Stimulated activated CD4-positive, alpha-beta T cell treated with anti-CD3 and anti-CD28 coated beads, Interleukin-4, amount 100 ng/mL, for 48 hours (primary cell): ENCODE results near the gene MAP3K21.

ENCODE experiments used
- DNase-seq, 2 donors: peaks; one replicate each; pipeline ENCODE4 v3.0.0-alpha.2; 2020; ENCODE audit warnings: low read depth in 2 of 2

Gene MAP3K21

DNA sequence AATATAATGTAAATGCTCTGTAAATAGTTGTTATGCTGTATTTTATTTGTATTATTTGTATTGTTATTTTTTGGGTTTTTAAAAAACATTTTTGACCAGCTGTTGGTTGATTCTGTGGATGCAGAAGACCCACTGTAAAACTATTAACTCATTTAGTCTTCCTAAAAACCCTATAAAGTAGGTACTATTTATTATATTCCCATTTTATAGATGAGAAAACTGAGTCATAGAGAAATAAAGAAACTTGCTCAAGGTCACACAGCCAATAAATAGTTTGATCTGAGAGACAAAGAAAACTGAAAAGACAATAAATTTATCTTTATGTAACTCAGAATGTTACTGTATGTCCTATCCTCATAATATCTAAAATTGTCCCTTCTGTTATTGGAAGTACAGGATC is 1.2 kb upstream of the MAP3K21 start:
- no peak for DNase-seq

DNA sequence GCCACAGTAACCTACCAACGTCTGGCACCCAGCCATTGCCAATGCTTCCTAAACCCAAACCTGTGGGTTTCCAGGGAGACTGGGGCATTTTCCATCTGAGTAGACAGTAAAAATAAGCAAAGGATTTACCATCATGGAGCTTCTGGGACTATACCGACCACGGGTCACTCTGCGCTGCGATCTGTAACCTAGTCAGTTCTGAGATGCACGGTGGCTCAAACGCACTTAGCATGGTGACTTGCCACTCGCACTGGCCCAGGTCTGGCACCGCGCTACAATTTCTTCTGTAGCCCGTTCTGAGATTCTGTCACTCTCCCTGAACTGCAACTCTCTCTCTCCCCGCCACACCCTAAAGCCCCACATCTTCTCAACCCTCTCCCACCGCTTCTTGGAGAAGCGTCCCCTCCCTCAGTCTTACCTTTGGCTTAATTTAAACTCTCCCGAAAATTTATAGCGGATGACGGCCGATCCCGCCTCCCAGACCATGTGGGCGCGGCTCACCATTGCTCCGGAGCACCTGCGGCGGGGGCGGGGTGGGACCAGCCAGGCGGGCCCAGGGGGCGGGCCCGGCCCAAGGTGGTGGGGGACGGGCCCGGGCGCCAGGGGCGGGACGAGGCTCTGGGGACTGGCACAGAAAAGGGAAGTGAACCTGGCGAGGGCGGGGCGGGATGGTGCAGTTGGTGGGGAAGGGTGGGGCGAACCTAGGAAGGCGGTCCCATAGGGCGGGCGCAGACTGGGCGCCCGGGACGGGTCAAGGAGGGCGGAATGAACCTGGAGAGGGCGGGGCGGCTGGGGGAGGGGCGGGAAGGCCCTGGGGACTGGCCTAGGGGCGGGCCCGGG is 493 bp upstream of the MAP3K21 start:
- peak; percentile 78 to 86 for DNase-seq

DNA sequence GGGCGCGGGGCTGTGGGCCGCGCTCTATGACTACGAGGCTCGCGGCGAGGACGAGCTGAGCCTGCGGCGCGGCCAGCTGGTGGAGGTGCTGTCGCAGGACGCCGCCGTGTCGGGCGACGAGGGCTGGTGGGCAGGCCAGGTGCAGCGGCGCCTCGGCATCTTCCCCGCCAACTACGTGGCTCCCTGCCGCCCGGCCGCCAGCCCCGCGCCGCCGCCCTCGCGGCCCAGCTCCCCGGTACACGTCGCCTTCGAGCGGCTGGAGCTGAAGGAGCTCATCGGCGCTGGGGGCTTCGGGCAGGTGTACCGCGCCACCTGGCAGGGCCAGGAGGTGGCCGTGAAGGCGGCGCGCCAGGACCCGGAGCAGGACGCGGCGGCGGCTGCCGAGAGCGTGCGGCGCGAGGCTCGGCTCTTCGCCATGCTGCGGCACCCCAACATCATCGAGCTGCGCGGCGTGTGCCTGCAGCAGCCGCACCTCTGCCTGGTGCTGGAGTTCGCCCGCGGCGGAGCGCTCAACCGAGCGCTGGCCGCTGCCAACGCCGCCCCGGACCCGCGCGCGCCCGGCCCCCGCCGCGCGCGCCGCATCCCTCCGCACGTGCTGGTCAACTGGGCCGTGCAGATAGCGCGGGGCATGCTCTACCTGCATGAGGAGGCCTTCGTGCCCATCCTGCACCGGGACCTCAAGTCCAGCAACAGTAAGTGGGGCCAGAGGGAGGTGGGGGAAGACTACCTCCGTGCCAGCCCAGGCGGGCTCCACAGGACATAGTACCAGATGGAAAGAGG is 808 bp downstream of the MAP3K21 start:
- peak; percentile 7 to 9 for DNase-seq

DNA sequence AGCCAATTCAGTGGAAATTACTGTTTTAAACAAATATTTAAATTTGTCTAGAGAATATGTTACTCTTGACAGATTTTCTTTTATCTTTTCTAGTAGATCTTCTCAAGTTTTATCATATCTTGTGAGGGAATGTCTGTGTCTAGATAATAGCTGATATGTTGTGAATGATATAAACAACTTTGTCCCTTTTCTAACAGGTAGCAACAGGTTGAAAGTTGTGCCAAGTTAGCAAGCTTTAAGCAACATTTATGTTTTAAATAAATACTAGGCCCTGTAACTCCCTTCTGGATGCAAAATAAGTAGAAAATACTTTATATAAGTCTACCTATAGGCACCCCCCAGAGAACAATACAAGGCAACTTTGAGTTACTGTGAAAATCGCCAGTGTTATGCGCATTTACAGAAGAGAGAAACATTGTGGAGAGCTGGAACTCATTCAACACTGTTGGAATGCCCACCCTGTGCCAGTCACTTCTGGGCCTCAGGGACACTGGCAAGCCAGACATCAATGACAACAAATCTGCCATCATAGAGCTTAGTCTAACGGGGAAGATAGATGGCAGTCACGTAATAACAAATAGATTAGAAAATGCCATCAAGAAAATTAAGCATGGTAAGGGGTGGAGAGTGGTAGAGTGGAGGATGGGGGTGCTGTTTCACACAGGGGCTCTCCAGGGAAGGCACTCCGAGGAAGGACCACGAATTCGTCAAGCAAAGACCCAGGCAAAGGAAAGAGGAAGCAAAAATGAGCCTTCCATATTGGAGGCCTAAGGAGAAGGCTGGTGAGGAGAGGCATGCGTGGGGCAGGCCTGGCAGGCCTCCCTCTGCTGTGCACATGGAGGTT is 4.4 kb downstream of the MAP3K21 start:
- DNase-seq: no peak

DNA sequence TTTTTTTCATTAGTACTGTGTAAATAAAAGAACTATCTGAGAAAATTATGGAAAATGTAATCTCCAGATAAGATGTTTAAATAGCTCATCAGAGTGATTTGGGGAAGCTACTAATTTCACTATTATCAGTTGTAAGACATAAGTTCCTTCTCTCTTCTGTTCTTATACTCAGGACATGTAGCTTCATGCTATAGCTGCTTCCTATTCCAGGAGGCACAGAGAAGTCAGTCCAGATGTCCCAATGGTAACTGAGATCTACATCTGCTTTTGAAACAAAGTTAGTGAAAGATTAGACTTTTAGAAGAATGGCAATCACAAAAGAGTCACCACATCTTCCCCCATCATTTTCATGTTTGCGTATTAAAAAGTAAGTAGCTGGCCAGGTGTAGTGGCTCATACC is 5.6 kb downstream of the MAP3K21 start:
- no peak for DNase-seq

DNA sequence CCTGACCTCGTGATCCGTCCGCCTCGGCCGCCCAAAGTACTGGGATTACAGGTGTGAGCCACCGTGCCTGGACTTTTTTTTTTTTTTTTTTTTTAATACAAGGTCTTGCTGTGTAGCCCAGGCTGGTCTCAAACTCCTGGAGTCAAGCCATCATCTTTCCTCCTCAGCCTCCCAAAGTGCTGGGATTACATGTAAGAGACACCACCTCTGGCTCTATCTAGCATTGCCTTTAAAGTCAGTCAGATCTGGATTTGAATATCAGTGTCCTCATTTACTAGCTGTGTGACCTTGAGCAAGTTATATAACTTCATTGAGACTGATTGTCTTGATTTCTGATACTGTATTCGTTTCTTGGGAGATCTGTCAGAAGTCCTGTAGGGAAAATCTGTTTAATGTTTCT is 6.6 kb downstream of the MAP3K21 start:
- no peak for DNase-seq

DNA sequence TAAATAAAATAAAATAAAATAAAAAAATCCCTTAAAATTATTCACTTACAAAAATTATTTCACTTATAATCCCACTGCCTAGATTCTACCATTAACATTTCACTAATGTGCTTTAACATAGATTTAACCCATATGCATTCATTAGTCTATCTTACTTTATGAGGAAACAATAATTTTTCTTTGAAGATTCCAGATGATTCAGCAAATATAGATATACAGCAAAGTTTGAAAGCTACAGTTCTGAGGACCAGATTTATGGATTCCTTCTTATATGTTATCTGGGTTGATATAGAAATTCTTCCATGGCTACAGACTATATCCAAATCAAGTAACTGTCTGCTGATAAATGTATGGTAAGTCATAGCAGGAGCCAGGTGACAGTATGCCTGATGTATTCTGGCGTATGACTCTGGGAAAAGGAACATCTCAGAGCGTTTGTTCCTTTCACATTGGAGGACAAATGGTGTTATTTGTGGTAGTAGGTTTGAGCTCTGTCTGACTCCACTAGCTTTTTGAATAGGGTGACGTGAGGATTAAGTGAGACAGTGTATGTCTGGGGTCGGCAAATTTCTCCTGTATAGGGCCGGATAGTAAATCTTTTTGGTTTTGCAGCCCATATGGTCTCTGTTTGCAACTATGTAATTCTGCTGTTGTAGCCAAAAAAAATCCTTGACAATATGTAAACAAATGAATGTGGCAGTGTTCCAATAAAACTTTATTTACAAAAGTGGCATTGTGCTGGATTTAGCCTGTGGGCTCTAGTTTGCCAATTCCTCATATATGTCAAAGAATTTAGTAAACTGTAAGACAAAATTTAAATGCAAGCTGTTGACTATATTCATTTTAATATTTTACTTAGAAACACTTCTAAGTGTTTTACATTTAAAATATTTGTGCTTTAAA is 9.3 kb downstream of the MAP3K21 start:
- DNase-seq: no peak

DNA sequence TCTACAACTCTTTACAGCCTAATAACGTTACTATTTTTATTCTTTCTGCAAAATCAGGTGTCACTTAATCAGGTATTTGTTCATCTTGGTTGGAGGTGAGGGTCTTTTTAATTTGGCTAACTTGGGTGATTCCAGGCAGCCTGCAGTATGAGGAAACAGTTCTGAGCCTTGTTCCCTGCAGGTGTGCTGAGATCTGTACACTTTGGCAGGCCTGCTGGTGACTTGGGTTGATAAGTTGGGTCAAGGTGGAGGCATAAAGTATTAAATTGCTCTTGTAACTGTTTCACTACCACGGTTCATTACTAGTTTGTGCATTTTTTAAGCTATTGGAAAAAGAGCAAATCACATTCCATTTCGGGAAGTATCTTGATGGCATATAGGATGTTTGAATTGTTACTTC is 10.0 kb downstream of the MAP3K21 start:
- no peak for DNase-seq

DNA sequence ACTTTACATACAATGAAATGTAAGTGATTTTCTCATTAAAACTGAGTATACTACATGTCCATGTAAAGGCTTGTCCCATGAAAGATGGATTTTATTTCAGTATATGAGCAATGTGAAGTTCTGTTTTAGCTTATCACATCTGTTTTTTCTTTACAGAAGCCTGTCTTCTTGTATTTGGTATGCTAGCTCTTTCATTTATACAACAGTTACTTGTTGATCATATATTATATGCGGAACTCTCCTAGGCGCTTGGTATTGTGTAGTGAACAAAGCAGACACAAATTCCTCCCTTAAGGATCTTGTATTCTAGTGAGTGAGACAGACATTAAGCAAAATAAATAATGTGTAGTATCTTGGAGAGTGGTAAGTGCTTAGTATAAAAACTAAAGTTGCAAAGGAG is 10.6 kb downstream of the MAP3K21 start:
- no peak for DNase-seq

DNA sequence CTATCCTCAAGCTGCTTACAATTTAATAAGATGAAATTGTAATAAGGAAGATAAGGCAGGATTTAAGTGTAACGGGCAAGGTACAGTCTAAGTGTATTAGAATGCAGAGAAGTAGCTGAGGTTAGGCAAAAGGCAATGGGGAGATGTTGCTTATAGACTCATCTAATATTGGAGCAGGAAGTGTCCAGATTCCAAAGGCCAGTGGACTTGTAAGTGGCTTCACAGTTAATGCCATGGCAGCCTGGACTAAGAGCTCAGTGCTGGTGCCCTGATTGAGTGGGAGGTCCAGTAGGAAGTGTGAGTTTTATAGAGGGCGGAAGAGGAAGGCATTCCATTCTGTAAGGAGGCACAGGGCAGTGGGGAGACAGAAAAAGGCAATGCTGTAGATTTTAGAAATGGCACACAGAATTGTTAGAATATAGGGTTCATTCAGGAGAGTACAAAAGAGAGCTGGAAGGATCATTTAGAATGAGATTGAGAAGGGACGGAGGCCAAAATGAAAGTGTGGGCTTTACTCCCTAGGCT is 12.6 kb downstream of the MAP3K21 start:
- DNase-seq: no peak

DNA sequence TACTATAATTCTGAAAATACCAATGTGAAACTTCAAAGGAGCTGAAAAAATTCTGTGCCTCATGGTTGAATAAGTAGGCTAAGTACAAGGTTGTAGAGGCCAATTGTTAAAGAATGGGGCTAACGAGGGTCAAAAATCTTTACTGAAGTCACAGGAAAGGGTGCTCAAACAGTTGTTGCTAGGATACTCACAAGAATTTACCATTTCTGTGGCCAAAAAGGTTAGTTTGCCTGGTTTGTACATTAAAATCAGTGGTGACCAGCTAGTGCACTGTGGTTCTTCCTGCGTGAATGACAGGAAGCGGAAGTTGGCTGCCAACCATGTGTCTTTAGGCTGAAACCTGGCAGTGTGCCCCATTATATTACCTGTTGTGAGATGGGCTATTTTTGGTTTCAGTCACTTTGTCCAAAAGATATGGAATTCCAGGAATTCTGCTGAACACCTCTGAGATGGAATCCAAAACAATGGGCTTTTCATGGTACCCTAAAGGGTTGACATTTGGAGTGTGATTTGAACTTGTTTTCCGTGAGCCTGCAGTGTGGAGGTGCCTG is 13.5 kb downstream of the MAP3K21 start:
- DNase-seq: no peak

DNA sequence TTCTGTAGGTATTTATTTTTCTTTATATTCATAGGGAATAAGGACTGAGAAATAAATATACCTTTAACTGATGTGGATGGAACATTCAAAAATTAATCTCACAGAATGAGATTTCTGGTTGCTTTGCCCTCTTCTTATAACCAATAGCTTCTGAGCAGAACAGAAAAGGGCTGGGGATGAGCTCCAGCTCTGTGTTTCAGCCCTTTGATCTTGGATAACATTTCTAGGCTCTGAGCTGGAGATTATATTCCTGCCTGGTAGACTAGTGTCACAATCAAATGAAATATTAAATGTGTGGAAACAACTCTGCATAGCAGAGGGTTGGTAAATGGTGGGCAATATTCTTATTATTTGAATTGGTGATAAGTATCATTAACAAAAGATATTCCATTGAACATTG is 14.6 kb downstream of the MAP3K21 start:
- DNase-seq: no peak

DNA sequence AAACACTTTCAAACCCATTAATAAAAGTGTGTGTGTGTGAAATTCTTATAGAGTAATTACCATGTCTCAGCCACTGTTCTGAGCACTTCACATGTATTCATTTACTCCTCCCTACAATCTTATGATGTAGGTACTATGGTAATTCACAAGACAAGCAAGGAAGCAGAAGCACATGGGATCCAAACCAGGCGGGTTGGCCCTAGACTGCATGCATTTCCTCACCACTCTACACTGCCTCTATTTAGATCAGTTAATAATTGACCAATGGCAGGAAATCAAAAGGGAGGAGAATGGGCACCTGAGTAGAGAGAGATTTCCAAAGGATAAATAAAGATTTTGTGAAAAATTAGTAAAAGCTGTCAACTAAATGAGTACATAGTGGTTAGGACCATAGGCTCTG is 15.7 kb downstream of the MAP3K21 start:
- no peak for DNase-seq

DNA sequence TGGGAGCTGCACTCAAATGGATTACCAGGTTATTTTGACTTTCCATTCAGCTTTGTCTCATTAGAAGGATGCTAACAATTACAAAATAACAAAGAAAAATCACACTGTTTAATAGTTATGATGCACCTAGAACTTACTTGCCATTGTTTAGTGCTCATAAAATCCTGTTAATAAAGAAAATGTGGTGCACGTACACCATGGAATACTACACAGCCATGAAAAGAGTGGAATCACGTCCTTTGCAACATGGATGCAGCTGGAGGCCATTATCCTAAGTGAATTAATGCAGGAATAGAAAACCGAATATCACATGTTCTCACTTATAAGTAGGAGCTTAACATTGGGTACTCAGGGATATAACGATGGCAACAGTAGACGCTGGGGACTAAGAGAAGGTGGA is 19.8 kb downstream of the MAP3K21 start:
- no peak for DNase-seq

DNA sequence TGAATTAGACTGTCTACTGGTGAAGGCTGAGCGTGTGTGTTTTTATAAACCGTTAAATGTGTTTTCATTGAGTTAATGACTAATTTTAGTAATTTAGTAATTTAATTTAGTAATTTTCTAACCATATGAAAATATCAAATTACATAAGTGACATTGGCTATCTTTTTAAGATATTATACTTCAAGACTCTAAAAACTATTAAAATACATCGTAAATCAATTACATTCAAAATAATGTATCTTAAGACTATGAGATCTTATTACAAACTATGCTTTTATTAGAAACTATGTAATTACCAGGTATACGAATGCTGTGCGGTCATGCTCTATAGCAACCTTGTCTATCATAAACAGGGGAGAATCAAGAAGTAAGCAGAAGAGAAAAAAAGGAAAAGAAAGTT is 21.6 kb downstream of the MAP3K21 start:
- DNase-seq: no peak

DNA sequence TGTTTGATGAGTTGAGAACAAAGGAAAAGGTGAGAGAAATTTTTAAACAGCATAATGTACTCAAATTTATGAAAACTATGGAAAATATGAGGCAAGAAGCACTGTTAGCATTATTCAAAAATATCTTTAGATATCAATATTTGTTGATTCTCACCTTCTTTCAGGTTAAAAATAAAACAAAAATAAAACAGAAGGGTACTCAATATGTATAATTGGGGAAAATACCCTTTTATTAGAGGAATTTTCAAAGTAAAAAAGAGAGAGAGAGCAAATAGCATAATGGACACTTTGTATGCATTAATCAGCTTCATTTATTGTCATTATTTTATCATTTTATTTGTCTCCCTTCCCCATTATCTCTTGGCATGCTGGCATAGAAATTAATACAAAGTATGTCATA is 27.5 kb downstream of the MAP3K21 start:
- DNase-seq: no peak

DNA sequence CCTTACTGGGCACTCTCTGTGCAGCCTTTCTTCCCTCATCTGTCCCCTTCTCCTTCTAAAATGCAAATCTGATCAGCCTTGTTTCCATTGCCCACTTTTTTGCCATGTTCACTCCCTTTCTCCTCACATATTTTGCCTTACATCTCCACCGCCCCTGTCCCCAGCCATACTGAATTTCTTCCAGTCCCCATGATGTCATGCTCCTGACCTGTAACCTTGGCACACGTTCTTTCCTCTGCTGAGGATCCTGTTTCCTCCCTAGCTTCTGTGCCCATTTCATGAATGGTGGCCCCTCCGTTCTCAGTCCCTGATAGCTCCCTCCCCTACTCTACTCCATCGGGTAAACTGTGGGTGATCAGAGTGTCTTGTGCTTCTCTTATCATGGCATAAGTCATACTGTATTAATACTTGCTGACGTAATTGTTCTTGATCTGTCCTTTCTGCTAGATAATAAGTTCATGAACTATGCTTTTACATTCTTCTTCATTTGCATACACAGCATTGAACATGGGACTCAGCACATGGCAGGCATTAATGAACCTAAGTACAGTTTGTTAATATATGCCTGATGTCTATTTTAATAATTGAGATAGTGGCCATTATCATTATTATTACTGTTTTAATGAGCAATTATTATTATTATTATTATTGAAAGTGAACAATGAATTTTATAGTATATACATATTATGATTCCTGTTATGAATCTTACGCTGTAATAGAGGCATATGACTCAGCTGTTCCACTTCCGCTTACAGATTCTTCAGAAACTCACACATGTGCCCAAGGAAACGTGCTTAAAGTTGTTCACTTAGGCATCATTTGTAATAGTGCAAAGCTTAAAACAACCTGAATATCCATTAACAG is 28.5 kb downstream of the MAP3K21 start:
- DNase-seq: no peak

DNA sequence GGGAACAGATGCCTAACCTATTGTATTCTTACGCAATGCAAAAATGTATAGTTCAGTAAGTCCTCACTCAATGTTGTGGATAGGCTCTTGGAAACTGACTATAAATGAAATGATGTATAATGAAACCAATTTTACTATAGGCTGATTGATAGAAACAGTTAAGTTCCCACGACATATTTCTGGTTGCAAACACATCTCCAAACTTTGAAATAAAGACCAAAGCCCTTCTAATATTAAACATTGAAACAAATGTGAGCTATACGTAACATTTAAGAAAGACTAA is 29.1 kb downstream of the MAP3K21 start:
- DNase-seq: no peak

DNA sequence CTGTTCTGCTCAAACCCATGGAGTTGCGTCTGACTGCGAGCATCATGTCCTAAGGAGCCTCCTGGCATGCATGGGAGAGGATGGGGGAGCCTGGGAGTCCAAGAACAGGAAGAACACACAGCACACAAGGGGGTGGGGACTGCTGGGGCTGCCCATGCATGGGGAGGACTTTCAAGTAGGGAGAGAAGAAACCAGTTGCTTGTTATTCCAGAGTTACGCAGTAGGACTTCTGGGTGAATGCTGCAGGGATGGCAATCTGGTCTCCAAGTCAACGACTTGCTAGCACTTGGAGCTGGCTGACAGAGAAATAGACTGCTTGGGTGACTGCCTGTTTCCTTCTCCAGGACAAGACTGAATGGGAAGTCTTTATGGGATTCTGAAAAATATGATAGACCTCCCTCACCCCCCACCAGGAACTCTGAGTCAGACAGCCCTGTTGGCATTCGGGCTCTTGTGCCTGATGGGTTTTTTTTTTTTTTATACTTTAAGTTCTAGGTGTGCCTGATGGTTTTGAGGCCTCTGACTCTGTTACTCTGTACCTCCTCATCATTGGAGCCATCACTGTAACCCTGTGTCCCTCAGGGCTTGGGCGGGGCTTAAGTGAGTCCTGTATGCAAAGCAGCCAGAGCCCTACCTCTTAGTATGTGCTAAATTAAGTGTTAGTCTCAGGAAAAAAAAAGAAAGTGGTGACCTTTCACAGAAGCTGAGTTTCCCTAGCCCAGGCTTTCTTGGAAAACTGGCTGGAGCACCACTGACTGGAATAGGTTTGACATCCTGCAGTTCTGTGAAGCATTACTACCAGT is 30.3 kb downstream of the MAP3K21 start:
- no peak for DNase-seq
